Measurements from ENCODE around the gene CDCA3.

Gene CDCA3

DNA sequence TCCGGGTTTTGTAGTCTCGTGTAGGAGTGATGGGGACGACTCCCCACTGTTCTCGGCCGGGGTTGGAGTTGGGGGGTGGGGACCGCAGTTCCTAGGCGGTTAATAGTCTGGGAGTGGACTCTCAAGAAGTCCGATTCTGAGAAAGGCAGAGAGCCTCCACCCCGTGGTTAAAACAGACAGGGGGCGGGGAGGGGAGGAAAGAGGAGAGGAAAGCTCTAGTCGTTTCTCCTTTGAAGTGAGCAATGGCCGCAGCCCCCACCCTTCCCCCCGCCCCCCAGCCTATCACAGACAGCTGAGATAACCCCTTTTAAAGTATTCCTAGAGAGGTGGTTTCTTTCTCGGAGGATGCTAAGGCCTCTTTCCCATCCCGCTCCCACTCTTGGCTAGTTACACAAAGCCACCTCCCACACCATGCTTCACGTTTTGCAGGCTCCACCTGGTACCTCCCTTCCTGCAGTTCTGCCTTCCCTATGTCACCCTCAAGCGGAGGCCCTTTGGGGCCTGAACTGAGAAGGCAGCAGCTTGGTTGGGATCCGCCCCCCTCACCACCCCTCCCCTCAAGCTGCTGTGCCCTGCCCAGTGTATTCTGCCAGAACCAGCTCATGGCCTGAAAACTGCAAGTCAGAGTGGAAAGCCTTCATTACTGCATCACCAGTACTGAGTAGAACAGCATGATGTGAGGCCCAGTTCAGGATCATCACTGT, 1.7 kb upstream of the CDCA3 start:
- DNase-seq = no peak

DNA sequence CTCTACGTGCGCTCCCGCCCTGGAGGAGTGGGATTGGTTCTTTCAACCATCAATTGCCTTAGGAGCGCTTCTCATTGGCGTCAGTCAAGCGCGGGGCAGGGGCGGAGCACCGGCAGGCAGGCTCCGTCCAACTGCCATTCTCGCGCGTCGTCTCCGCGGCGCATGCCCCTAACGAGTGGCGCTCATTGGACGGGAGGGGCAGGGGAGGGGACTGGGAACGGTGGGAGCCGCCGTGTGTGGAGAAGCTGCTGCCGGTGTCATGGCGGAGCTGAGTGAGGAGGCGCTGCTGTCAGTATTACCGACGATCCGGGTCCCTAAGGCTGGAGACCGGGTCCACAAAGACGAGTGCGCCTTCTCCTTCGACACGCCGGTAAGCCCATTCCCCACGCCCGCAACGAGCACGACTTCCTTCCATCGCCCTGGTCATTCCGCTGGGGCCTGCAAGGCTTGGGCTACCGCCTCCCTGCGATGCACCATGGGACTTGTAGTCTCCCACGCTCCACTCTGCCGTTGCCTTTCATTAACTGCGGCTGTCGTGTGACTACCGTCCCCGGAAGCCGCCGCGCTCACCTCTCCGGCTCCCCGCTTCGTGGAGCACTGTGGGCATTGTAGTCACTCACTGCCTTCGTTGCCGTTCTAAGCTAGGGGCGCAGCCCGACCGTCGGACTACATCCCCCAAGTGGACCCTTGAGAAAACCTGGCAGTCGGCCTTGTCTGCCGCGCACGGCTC, 1.0 kb upstream of the CDCA3 start, which contains the start of gene USP5:
Gene USP5 (plus strand): TSS at position 230 of the 730 bp plus-strand sequence. CDS start 30 bp downstream, at position 260.
- peak; percentile 95 for DNase-seq

DNA sequence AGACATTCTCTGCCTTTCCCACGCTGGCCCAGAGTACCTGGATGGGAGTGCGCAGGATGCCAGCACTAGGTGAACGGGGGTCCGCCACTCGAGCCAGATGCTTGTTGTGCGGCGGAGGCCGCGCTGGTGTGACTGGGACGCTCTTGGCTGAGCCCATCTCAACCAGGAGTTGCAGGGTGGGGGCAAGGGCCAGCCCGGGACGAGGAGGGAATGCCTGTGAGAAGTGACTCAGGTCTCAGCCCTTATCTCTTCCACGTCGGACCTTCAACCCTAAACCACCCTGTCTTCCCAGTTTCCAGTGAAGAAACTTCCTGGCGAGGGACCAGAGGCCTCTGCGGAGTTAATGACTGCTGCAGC, 312 bp downstream of the CDCA3 start:
- no peak for DNase-seq

DNA sequence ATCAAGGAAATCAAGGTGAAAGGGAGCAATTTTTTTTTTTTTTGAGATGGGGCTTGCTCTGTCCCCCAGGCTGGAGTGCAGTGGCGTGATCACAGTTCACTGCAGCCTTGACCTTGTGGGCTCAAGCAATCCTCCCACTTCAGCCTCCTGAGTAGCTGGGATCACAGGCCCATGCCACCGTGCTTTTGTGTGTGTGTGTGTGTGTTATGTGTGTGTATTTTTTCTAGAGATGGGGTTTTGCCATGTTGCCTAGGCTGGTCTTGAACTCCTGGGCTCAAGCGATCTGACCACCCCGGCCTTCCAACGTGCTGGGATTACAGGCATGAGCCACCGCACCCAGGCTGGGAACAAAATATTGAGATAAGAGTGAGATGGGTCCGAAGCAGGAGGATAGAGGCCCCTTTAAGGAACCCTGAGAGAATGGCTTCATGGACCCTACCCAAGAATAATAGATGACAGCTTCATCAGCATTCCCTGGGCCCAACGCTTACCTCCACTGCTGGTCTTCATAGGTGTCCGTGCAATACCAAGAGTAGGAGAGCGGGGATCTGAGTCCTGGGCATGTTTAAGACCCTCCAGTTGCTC, 1.0 kb downstream of the CDCA3 start:
- no peak for DNase-seq

DNA sequence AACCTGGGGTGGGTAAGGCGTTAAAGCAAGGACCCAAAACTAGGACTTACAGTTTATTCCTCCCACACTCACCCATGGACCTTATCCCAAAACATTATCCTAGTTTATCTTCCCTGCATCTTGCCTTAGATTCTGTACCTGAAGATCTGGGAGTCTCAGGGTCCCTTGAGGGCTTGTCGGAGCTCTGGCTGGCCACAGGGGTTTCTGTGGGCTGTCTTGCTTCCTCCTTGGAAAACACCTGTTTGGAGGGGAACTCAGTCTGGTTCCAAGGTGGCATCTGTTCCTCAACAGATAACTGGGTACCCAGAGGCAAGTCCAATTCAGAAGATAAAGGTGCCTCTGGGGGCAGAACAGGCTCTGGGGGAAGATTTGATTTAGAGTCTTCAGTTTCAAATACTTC, 1.7 kb downstream of the CDCA3 start:
- DNase-seq = no peak

DNA sequence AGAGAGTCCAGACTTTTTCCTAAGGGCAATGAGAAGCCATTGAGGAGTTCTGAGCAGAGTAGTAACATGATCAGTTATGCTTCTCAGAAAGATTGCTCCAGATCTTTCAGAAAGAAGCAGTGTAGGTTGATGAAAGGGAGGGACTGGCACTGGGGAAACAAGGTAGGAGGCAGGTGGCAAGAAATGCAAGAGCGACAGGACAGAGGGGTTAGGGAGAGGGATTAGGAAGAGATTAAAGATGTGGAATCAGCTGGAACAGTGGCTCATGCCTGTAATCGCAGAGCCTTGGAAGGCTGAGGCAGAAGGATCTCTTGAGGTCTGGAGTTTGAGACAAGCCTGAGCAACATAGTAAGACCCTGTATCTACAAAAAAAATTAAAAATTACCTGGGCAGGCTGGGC, 3.4 kb downstream of the CDCA3 start:
- DNase-seq = no peak

DNA sequence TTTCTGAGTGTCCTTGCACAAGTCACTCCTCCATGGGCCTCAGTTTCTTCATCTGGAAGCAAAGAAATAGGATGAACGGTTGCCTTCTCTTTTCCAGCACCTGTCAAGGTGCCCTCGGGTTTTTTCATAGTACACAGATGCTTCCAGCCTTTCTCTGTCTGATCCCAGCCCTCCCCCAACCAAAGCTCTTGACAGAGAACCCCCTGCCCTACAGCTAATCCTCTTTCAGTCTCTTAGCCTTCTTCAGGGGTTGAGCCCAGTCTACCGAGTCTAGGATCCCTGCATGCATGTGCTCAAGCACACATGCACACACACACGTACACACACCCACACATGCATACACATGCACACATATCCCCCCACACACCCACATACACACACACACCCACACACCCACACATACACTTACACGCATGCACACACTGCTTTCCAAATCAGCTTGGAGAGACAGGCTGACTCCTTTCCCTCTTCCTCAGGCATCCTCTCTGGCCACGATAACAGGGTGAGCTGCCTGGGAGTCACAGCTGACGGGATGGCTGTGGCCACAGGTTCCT, 4.7 kb downstream of the CDCA3 start:
- no peak for DNase-seq

DNA sequence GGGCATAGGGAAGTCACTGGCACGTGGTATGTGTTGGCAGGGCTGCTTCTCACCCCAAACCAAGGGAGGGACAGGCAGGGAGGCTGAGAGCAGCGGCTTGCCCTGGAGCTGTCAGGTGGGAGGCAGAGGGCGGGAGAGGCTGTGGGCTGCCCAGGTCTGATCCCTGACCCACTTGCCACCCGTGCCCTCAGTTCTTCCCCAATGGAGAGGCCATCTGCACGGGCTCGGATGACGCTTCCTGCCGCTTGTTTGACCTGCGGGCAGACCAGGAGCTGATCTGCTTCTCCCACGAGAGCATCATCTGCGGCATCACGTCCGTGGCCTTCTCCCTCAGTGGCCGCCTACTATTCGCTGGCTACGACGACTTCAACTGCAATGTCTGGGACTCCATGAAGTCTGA, 5.7 kb downstream of the CDCA3 start:
- no peak for DNase-seq

DNA sequence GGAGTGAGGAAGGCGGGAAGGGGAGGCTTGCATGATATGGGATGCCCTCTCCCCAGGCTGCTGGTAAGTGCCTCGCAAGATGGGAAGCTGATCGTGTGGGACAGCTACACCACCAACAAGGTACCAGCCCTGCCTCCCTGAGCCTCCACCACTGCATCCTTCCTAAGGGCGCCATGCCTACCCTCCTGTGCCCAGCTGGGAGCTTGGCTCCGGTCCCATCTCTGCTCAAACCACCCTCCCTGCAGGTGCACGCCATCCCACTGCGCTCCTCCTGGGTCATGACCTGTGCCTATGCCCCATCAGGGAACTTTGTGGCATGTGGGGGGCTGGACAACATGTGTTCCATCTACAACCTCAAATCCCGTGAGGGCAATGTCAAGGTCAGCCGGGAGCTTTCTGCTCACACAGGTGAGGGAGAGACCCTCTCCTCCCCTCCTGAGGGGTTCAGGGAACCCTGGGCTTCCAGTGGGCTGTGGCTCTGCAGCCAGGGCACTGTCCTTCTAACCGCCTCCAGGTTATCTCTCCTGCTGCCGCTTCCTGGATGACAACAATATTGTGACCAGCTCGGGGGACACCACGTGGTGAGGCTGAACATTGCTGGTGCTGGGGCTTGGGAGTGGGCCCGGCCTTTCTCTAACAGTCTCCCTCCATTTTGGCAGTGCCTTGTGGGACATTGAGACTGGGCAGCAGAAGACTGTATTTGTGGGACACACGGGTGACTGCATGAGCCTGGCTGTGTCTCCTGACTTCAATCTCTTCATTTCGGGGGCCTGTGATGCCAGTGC, 7.8 kb downstream of the CDCA3 start:
- DNase-seq = no peak

DNA sequence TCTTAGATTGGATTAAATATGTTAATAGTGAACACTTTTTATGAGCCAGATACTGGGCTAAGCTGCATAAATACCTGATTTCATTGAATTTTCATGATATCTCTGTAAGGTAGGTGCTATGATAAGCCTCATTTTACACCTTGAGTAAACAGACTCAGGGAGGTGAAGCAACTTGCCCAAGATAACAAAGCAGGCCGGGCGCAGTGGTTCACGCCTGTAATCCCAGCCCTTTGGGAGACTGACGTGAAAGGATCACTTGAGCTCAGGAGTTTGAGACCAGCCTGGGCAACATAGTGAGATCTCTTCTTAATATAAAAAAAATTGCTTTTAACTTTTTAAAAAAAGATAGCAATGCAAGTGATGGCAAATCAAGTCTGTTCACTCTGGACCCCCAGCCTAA, 9.0 kb downstream of the CDCA3 start:
- no peak for DNase-seq

DNA sequence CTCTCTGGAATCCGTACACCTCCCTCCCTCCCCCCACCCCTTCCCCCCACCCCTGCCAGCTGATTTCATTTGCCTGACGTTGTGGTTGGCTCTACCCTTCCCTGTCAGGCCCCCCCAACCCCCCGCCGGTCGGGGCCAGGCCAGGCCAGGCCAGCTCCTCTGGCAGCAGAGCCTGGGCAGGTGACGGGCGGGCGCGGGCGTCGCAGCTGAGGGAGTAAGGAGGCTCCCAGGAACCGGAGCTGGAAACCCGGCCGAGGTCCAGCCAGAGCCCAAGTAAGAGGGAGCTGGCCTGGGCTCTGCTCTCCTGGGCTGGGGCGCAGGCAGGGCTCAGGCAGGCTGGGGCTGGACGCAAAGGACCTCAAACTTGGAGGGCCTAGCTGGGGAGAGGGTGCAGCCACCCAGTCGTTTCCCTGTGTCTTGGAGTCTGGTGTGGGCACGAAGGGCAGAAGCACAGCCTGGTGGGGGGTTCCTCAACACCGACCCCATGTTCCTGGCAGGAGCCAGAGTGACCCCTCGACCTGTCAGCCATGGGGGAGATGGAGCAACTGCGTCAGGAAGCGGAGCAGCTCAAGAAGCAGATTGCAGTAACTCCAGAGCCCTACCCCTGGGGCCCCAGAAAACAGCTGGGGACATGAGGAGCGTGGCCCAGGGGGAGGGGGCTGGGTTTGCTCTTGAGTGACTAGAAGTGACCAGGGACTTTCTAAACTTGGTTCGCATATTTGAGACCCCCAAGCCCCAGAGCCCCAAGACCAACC, 10.1 kb downstream of the CDCA3 start, which contains the start of gene GNB3:
Gene GNB3 (plus strand): TSS at position 165 of the 755 bp plus-strand sequence. CDS start 363 bp downstream, at position 528.
- DNase-seq = no peak

DNA sequence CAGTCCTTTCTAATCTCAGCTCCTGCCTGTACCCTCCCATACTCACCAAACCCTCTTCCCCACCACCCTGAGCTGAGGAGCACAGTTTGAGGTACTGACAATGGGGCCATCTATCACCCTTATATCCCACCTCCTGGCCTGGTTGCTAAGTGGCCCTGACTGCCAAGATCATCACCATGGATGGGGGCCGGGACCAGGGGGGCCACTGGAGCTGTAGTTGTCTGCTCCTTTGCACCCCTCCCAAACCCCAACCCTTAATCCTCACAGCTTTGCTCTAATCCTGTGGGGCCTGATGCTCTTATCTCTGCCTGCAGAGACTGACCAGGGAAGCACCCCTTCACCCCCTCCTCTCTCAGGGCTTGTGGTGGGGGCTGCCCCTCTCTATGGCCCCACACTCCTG, 10.8 kb downstream of the CDCA3 start:
- no peak for DNase-seq

DNA sequence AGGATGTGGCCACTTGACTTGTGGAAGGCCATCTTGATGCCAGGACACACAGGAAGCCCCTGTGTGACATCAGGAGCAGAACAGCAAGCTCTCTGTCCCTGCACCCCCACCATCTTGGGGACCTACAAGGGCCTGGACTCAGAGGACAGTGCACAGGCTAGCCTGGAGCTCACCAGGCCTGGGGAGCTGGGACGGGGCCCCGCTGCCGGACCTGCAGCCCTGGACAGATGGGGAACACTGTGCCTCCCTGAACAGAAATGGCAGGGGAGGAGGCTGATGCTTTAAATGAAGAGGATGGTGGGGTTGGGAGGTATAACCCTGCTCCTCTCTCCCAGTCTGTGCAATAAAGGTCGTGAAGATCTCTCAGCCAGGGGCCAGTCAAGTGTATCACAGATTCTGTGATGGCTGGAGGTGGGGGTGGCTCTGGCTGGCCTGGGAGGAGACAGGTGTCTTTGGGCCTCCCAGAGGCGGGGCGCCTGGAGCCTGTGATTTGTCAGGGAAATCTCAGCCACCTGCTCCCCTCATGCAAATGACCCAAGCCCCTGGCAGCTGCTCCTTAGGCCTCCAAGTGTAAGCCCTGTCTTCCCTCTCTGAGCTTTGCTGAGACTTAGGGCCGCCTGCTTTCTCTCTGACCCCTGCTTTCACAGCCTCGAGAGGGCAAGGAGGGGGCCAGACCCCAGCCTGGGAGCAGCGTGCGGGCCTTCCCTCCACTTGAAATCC, 11.4 kb downstream of the CDCA3 start:
- no peak for DNase-seq

DNA sequence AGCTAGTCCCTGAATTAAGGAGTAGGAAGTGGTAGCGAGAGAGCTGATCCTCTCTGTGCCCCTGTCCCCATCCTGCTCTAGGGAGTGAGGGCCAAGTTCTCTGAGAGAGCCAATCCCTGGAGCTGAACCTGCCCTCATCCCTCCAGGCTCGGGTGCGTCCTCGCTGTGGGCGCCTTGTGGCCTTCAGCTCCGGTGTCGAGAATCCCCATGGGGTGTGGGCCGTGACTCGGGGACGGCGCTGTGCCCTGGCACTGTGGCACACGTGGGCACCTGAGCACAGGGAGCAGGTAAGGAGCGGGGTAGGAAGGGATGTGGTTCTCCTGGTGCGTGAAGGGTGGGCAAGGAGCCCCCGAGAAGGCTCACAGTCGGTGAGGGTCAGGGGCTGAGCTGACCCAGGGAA, 12.2 kb downstream of the CDCA3 start:
- no peak for DNase-seq

DNA sequence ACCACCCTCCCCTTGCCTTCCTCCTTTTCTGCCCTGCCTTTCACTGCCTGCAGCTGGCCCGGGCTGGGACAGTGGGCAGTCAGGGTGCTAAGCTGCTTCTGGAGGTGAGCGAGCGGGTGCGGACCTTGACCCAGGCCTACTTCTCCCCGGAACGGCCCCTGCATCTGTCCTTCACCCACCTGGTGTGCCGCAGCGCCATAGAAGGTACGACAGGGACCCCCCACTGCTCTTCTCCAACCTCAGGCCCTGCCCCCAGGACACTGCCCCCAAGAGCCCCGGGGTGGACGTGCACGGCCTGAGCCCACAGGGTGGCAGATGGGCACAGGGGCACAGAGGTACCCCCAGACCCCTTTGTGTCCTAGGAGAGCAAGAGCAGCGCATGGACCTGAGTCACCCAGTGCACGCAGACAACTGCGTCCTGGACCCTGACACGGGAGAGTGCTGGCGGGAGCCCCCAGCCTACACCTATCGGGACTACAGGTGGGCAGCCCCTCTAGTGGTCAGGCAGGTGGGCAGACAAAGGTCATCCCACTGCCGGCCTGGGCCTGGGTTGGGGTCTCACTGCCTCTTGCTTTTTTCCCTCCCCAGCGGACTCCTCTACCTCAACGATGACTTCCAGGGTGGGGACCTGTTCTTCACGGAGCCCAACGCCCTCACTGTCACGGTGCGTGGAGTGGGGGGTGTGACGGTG, 13.6 kb downstream of the CDCA3 start:
- no peak for DNase-seq

DNA sequence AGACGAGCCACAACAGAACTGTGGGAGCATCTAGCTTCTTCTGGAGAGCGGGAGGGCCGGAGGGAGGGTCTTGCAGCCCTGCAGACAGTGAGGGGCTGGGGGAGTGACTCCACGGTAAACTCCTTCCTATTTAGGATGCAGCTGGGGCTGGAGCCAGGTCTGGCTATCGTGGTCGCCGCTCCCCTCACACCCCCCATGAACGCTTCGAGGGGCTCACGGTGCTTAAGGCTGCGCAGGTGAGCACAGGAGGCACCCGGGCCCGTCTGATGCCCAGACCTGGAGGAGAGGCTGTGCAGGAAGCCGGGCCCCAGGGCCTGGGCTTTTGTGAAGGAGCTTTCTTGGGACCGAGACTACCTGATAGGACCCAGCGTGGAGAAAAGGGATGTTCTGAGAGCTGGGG, 14.2 kb downstream of the CDCA3 start:
- no peak for DNase-seq

DNA sequence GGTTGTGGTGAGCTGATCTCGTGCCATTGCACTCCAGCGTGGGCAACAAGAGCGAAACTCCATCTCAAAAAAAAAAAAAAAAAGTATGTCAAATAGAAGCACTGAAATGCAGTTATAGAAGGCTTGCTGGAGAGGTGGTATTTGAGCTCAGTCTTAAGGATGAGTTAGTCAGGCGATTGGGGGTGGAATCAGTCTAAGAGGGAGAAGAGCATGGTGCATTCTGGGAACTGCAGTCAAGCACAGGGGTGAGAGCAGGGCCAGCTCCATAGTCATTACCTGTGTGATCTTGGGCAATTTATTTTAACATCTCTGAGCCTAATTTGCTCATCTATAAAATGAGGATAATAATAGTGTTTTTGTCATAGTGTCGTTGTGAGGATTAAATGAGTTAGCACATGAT, 16.2 kb downstream of the CDCA3 start:
- no peak for DNase-seq

DNA sequence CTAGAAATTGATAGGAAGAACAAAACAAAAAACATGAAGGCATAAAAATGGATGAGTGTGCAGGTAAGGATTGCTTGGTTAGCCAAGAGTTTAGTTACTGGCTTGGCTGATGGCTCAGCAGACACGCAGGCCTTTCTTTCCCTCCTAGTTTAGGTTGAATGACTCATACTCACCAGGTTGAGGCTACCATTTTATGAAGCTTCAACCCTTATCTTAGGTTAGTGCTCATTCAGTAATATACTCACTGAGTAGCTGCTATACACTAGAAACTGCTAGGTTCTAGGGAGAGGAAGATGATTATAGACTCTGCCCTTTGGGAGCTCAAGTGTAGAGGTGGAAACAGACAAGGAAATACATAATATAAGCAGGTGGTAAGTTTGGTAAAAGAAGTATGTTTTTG, 16.8 kb downstream of the CDCA3 start:
- no peak for DNase-seq

DNA sequence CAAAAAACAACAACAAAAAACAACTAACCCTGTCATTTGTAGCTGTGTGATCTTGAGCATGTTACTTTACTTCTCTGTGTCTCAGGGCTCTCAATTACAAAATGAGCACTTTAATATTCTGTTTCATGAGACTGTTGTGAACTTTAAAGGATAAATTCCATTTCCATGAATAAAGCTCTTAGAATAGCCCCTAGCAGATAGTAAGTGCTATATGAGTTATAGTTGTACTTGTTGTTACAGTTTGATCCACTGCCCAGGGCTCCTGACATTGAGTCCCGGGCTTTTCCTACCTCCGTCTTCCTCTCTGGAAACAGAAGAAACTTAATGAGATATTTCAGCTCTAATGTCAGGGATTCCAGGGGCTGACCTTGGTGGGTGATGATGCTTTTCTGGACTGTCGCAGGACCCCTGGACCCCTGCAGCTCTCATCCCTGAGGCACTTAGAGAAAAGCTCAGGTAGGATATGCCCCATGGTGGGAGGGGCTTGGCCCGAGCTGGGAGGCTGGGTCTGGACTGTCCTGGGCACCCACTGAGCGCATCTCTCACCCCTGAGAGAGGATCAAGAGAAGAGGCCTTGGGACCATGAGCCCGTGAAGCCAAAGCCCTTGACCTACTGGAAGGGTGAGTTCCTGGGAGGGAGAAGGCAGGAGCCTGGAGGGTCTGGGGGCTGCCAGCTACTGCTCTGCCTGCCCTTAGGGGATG, 17.7 kb downstream of the CDCA3 start:
- no peak for DNase-seq

DNA sequence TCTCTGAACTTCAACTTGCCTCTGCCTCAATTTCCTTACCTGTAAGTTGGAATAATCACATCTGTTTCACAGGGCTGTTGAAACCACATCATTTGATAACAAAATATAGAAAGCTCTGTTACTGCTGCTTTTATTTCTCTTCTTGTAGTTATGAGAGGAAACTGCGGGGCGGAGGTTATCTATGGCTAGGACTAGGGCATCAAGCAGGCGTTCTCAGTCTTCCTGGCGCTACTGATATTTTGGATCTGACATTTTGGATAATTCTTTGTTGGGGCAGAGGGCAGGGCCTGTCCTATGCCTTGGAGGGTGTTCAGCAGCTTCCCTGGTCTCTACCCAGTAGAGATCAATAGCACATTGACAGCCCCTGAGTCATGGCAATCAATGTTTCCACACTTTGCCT, 19.0 kb downstream of the CDCA3 start:
- no peak for DNase-seq

Measured in COR-L47 (cell line).